Neural crest cell (in vitro differentiated cells): ENCODE results near the gene ERFL. TPM values are rescaled to one million over a fixed set of nuclear protein-coding genes. Genes with fewer than 3 reads are reported as not detected.

Source experiments
- DNase-seq: peaks from one replicate; pipeline ENCODE4 v3.0.0; 2021; ENCODE audit warnings: low read depth, mixed read lengths, low spot score
- H3K27ac Mint-ChIP-seq: one replicate; pipeline ENCODE4 v1.8.0; 2021; ENCODE audit warnings: mild to moderate bottlenecking, mixed read lengths; ENCODE audit not compliant: unreplicated experiment
- H3K27me3 Mint-ChIP-seq: 2 replicates; pipeline ENCODE4 v1.8.0; 2021; ENCODE audit warnings: low read depth, mild to moderate bottlenecking, mixed read lengths
- H3K36me3 Mint-ChIP-seq: 2 replicates; pipeline ENCODE4 v1.8.0; 2021; ENCODE audit warnings: low read depth, mild to moderate bottlenecking, mixed read lengths
- H3K4me1 Mint-ChIP-seq: 2 replicates; pipeline ENCODE4 v1.8.0; 2021; ENCODE audit warnings: mixed read lengths
- H3K4me3 Mint-ChIP-seq: one replicate; pipeline ENCODE4 v1.8.0; 2021; ENCODE audit warnings: mild to moderate bottlenecking, mixed read lengths
- H3K9me3 Mint-ChIP-seq: 2 replicates; pipeline ENCODE4 v1.8.0; 2021; ENCODE audit warnings: mixed read lengths
- total RNA-seq: library from RNA; stranded (reverse); gene quantifications from 2 replicates; pipeline ENCODE4 v1.2.1, GENCODE V29; 2021
- TF ChIP-seq, protein P1 (sequence below): fragments of 200-600 bp; sonication (generic); conservative IDR thresholded peaks from 2 replicates; pipeline ENCODE4 v1.5.0; 2021; ENCODE audit warnings: antibody characterized with exemption, mild to moderate bottlenecking

ERFL gene
- total RNA-seq, 1 donor from 2014 or later = 0.12 TPM

DNA sequence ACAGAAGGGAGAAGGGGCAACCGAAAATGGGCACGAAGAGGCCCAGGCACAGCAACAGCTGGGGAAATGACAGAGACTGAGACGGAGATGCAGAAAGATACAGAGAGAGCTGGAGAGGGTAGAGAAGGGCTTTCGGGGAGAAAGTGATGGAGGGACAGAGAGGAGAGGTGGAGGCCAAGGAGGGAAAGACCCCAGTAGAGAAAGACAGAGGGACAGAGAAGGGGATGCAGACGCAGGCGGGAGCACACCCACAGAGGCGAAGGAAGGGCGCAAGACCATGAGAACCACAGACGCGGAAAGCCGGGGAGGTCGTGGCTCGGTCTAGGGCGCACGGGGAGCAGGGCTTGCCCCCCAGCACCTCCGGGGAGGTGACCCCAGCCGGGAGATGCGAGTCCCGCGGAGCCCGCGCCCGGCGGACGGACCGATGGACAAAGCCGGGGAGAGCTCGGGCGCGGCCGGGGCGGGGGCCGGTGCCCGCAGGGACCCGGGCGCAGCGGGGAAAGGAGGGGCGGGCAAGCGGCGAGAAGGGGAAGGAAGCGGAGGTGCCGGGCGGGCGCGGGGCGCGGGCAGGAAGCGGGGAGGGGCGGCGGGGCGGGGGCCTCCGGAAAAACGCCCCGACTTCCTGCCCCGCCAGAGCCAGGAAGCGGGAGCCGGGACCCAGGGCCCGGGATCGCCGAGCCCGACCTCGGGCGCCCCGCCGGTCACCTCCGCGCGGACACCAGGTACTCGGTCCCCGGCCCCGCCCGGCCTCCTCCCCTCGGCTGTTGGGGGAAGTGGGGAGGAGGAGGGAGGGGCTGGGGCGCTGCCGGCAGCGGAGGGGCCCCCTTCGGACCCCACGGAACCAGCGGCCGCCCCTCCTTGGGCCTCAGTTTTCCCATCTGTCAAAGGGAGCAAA is 45.4 kb downstream of the ERFL start, which contains the start of gene ARHGEF1:
Gene ARHGEF1, plus strand, starts transcription at position 617 of the 895 bp plus-strand sequence. CDS start 4,899 bp downstream, outside the sequence.
- Mint-ChIP-seq H3K27me3 (peaks cover 30% of the 10 kb centered on the region), H3K36me3 (no peaks in the 10 kb centered on the region), H3K4me1 (peaks cover 36% of the 10 kb centered on the region), H3K9me3 (no peaks in the 10 kb centered on the region), H3K27ac (peak within 1 kb of the TSS; percentile 6), H3K4me3 (peak within 1 kb of the TSS; percentile 98)
- TF ChIP-seq, protein P1, sequence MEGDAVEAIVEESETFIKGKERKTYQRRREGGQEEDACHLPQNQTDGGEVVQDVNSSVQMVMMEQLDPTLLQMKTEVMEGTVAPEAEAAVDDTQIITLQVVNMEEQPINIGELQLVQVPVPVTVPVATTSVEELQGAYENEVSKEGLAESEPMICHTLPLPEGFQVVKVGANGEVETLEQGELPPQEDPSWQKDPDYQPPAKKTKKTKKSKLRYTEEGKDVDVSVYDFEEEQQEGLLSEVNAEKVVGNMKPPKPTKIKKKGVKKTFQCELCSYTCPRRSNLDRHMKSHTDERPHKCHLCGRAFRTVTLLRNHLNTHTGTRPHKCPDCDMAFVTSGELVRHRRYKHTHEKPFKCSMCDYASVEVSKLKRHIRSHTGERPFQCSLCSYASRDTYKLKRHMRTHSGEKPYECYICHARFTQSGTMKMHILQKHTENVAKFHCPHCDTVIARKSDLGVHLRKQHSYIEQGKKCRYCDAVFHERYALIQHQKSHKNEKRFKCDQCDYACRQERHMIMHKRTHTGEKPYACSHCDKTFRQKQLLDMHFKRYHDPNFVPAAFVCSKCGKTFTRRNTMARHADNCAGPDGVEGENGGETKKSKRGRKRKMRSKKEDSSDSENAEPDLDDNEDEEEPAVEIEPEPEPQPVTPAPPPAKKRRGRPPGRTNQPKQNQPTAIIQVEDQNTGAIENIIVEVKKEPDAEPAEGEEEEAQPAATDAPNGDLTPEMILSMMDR = no peak
- no peak for DNase-seq

DNA sequence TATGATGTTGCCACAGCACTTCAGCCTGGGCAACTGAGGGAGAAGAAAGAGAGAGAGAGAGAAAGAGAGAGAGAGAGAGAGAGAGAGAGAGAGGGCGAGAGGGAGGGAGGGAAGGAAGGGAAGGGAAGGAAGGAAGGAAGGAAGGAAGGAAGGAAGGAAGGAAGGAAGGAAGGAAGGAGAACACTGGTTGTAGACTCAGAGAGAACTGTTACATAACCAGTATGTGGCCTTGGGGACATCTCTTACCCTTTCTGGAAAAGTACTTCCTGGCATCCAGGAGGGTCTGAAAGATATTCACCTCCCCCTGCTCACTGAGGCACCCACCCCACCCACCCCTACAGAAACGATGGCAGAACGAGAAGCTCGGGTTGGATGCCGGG is 47.9 kb downstream of the ERFL start:
- no peaks in the 10 kb centered on the region for H3K9me3 Mint-ChIP-seq
- peaks cover 22% of the 10 kb centered on the region for H3K4me1 Mint-ChIP-seq
- peaks cover 37% of the 10 kb centered on the region for H3K27me3 Mint-ChIP-seq
- peak overlapping the region; percentile 76 for H3K4me3 Mint-ChIP-seq
- TF ChIP-seq, protein P1 = no peak
- H3K27ac Mint-ChIP-seq = no peak overlapping the region
- no peaks in the 10 kb centered on the region for H3K36me3 Mint-ChIP-seq
- no peak for DNase-seq

DNA sequence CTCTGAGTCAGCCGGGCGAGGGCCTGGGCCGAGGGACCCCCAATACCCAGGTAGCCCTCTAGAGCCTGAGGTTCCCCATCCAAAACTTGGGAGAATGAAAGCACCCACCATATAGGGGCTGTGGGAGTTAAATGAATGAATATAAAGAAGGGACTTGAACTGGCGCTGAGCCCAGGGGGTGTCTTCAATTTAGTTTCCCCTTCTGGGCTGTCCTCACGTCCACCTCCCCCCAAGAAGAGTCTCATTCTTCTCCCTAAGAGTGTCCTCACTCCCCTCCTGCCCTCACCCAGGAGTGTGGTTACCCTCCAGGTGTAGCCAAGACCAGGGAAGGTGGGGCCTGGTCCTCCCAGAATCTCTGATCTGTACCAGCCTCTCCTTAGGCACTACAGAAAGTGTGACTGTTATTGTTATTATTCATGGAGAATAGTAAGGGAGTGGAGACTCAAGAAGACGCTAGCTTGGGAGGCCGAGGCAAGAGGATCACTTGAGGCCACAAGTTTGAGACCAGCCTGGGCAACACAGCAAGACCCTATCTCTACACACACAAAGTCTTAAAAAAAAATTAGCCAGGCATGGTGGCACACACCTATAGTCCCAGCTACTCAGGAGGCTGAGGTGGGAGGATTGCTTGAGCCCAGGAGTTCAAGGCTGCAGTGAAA is 48.5 kb downstream of the ERFL start:
- Mint-ChIP-seq H3K36me3 (no peaks in the 10 kb centered on the region), H3K4me1 (peaks cover 18% of the 10 kb centered on the region), H3K27ac (no peak overlapping the region), H3K4me3 (peak overlapping the region; percentile 76), H3K27me3 (peaks cover 37% of the 10 kb centered on the region), H3K9me3 (no peaks in the 10 kb centered on the region)
- no peak for DNase-seq
- TF ChIP-seq, protein P1 = no peak

DNA sequence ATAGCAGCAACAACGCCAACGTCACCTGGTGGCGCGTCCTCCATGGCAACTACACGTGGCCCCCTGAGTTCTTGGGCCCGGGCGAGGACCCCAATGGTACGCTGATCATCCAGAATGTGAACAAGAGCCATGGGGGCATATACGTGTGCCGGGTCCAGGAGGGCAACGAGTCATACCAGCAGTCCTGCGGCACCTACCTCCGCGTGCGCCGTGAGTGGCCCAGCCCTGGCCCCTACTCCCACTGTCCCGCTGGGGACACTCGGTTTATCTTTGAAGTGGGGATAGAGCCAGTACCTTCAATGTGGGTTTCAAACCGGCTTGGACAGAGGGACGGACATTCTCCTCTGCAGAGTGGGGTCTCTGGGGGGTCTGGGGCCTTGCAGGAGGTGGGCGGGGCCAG is 49.2 kb downstream of the ERFL start:
- Mint-ChIP-seq H3K4me1 (peaks cover 15% of the 10 kb centered on the region), H3K36me3 (no peaks in the 10 kb centered on the region), H3K9me3 (no peaks in the 10 kb centered on the region), H3K4me3 (no peak overlapping the region), H3K27me3 (peaks cover 37% of the 10 kb centered on the region), H3K27ac (no peak overlapping the region)
- TF ChIP-seq, protein P1 = no peak
- no peak for DNase-seq

DNA sequence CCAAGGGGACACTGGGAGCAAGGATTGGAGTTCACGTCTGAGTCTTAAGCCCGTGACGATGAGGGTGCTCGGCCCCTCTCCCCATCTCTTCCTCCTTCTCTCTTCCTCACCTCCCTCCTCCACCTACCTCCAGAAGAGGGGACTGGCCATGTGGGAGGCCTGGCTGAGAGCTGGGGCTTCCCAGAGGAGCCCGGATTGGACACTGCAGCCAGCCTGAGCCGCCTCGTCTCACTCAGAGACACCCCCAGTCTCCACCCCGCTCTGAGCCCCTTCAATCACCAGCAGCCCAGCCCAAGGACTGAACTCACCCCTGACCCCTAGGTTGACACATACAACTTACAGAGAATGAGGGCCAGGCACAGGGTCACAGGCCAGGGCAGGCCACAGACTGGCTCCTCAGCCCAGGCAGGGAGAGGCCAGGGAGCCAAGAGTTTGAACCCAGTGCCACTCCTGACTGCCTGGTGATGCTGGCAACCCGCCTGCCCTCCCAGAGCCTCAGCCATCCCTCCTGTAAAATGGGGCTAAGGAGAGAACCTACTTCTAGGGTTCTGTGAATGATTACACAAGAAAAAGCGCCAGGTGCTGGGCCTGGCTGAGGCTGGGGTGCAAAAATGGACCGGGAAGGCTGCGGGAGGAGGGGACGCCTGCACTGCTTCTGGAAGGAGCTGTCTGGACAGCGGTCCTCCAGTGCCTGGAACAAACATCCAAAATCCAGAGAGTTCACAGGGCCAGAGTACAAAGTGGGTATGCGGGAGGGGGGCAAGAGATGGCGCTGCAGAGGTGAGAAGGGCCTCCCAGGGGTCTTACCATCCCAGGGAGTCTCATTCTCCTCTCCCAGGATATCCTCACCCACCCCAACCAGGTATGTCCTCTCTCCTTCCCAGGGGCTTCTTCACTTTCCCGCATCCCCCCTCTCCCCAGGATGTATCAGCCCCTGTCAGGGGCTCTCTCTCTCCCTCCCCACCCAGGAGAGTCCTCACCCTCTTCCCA is 50.0 kb downstream of the ERFL start:
- no peak for DNase-seq
- no peak overlapping the region for H3K27ac Mint-ChIP-seq

More for the DNA sequence above, 50.0 kb downstream of the ERFL start:
- Mint-ChIP-seq H3K27me3 (peaks cover 32% of the 10 kb centered on the region), H3K36me3 (no peaks in the 10 kb centered on the region), H3K4me1 (peaks cover 10% of the 10 kb centered on the region), H3K4me3 (peak overlapping the region; percentile 44), H3K9me3 (no peaks in the 10 kb centered on the region)
- TF ChIP-seq, protein P1 = no peak
